GM19463 (cell line): Measurements from ENCODE around the gene KRTAP4-4.
"Not testable (repeated sequence)": the region's sequence is repeated elsewhere in the genome, so short reads cannot be mapped to it uniquely, and the experiment has no call there.

Source experiments
- ATAC-seq: cut with Tn5 transposase; IDR thresholded peaks from one replicate; pipeline ENCODE4 v1.9.1; 2021; ENCODE audit warnings: mild to moderate bottlenecking, moderate library complexity; ENCODE audit not compliant: unreplicated experiment

The KRTAP4-4 gene

DNA sequence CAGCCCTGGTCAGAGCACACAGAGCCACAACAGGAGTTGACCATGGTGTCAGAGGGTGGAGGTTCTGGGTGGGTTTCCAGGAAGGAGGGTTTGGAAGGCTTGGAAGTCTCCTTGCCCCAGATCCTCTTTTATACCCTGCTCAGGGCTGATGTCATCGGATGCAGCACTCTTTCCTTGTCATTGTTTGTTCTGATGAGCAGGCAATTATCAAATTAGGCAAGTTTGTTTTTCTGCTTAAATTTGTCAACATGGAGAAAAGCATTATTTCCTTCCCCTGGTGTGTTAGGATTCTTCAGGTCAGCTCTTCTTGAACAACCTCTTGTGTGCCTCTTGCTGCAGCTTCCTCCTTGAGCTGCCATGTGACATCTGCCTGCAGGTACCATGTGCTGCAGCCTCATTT, at the start of gene KRTAP4-4:
TSS of gene KRTAP4-4 (minus strand) at position 101 of the 400 bp plus-strand sequence. CDS start at position 44, 57 bp downstream.
- ATAC-seq, result no peak

DNA sequence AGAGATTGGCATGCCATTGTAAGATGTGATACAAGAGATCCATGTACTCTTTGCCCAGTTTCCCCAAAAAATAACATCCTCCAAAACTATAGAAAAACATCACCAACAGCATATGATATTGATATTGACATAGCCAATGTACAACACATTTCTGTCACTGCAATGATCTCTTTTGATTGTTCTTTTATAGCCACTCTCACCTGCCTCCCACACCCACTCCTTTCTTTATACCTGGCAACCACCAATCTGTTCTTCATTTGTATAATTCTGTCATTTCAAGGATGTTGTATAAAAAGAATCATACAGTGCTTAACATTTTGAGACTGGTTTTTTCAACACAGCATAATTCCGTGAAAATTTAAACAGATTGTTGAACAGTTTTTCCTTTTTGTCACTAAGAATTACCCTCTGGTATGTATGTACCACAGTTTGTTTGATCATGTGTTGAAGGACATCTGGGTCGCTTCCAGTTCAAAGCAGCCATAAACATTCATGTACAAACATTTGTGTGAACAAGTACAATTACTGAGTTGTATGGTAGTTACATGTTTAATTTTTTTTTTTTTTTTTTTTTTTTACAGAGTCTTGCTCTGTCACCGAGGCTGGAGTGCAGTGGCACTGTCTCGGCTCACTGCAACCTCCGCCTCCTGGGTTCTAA, 39.0 kb upstream of the KRTAP4-4 start:
- ATAC-seq, result no peak

DNA sequence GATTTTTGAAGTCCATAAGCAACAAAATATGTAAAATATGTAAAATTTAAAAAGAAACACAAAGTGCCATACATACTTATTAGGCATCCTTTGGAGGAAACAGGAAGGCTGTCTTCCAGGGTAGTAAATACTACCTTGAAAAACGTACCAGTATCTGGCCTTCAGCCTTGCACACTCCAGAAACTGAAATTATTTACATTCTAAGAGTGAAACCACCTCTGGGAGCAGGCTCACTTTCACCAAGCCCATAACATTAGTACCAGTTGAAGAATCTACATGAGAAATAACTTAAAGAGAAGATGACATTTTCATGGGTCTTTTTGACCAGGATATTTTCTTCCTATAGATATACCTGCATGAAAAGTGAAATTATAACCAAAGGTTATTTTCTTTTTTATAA, 35.5 kb upstream of the KRTAP4-4 start:
- ATAC-seq, result no peak

DNA sequence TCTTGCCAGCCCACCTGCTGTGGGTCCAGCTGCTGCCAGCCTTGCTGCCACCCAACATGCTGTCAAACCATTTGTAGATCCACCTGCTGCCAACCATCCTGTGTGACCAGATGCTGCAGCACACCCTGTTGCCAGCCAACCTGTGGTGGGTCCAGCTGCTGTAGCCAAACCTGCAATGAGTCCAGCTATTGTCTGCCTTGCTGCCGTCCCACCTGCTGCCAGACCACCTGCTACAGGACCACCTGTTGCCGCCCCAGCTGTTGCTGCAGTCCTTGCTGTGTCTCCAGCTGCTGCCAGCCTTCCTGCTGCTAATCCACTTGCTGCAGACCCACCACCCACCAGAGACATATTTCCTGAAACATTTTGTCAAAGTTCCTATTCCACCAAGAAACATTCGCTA, 29.8 kb upstream of the KRTAP4-4 start:
- ATAC-seq, result no peak

- not testable (repeated sequence) for ATAC-seq
Observed at GRCh38 chr17:41189837-41190318, 29.3 kb upstream of the KRTAP4-4 start, which contains the start of gene KRTAP9-1. Gene KRTAP9-1 (plus strand): TSS chr17:41189887. CDS start chr17:41189887, 0 bp downstream.

DNA sequence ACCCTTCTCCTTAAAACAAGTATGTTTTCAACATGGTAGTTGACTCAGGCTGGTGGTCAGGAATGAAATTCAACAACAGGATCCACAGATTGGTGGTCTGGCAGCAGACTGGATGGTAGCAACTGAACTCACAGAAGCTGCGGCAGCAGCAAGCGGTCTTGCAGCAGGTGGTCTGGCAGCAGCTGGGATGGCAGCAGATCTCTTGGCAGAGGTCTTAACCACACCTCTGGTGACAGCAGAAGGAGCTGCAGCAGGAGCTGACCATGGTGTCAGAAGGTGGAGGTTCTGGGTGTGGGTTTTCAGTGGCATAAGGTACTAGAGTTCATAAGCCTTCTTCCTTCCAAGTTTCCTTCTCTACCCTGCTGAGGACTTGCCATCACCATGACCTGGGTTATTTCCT, 26.3 kb upstream of the KRTAP4-4 start:
- ATAC-seq, result no peak

DNA sequence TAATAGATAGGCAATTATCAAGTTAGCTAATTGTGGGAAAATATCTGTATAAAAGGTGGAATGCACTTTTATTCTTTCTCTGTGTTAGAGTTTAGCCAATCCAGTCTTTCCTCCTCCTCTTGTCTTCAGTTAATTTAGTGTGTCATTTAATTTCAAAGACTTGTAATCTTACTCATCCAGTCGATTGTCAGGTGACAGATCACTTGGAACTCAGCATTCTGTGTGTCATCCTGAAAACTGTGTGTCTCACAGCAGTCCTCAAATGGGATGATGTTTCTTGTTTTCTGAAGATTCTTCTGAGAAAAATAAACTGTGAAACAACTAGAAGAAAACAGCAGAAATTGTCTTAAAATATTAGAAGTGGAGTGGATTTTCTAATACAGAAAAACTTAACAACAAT, 24.5 kb upstream of the KRTAP4-4 start:
- no peak for ATAC-seq

GRCh38 chr17:41184480-41184961, 24.0 kb upstream of the KRTAP4-4 start, which contains the start of gene KRTAP4-1:
Gene KRTAP4-1 (minus strand): TSS chr17:41184911. CDS start chr17:41184854, 57 bp downstream.
- no peak for ATAC-seq

DNA sequence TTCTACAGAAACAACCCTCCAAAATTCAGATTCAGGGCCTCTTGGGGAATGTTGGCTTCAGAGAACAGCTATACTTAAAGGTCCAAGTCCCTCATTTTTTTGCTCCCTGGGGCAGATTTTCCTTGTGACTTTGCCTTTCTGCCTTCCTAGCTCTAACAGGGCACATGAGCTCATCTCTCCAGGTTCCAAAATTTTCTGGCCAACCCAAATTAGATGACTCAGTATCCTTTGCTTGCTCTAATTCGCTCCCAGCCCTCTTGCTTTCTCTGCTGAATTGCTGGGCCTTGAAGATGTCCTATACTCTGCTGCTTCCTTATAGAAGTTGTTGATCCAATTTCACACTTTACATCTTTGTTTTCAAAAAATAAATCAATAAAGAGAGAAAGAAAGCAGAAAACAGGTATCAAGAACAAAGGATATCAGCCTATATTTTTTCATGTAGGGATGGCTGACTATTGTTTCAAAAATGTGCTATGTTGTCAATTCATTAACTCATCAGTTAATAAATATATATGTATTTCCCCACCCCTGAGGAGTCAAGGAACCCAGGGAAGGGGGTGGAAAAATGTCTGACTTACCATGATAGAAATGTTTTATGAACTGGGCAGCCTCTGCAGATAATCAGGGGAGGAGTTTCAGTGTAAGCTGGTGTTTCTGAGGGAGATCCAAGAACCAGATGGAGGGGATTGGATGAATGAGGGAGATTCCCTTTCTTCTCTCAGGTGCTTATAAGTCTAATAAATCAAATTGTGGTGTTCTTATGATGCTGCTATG, 18.5 kb upstream of the KRTAP4-4 start:
- ATAC-seq, result no peak

DNA sequence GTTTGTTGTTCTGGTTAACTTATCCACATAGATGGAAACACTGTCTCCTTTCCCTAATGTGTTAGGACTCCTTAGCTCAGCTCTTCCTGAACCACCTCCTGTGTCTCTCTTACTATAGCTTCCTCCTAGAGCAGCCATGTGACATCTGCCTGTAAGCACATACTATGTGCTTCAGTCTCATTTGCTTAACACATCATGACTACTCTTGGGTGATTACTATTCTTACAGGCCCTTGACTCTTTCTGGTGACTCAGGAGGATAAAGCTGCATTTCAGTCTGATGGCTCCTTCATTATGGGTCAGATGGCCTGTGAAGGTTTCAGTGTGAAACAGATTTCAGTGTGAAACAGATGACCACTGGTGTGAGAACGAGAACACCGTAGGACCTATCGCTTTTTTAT, 17.8 kb upstream of the KRTAP4-4 start:
- ATAC-seq, result no peak

GRCh38 chr17:41177727-41178271, 17.3 kb upstream of the KRTAP4-4 start, which contains the start of gene KRTAP4-2:
Gene KRTAP4-2 (minus strand): TSS chr17:41178221. CDS start chr17:41178164, 57 bp downstream.
- no peak for ATAC-seq

GRCh38 chr17:41176744-41177387, 16.3 kb upstream of the KRTAP4-4 start:
- no peak for ATAC-seq

GRCh38 chr17:41171886-41172285, 11.3 kb upstream of the KRTAP4-4 start:
- ATAC-seq, result no peak

DNA sequence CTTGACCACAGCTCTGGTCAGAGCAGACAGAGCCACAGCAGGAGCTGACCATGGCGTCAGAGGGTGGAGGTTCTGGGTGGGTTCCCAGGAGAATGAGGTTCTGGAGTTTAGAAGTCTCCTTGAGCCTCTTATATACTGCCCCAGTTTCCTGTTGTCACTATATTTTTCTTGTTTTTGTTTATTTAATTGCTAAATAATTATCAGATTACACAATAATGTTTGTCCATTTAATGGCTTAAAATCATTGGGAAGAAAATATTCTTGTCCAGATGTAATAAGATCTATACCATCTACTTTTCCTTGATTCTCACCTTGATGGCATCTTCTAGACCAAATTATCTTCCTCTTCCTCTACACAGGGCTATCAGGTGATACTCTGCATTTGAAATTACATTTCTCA, 7.6 kb upstream of the KRTAP4-4 start, which contains the start of gene KRTAP4-3:
TSS of gene KRTAP4-3 (minus strand) at position 101 of the 400 bp plus-strand sequence. CDS start at position 52, 49 bp downstream.
- ATAC-seq, result no peak

- no peak for ATAC-seq
Observed at GRCh38 chr17:41167561-41167960, 7.0 kb upstream of the KRTAP4-4 start.

GRCh38 chr17:41163828-41164227, 3.3 kb upstream of the KRTAP4-4 start:
- ATAC-seq, result no peak

DNA sequence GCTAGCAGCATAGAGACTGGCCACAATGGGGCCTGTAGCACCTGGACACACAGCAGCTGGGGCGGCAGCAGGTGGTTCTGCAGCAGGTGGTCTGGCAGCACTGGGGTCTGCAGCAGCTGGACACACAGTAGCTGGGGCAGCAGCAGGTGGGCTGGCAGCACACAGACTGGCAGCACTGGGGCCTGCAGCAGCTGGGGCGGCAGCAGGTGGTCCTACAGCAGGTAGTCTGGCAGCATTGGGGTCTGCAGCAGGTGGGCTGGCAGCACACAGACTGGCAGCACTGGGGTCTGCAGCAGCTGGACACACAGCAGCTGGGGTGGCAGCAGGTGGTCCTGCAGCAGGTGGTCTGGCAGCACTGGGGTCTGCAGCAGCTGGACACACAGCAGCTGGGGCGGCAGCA, 358 bp downstream of the KRTAP4-4 start:
- ATAC-seq, result not testable (repeated sequence)

- no peak for ATAC-seq
Observed at GRCh38 chr17:41153856-41154255, 6.7 kb downstream of the KRTAP4-4 start.

- no peak for ATAC-seq
Observed at GRCh38 chr17:41151525-41151924, 9.0 kb downstream of the KRTAP4-4 start.

DNA sequence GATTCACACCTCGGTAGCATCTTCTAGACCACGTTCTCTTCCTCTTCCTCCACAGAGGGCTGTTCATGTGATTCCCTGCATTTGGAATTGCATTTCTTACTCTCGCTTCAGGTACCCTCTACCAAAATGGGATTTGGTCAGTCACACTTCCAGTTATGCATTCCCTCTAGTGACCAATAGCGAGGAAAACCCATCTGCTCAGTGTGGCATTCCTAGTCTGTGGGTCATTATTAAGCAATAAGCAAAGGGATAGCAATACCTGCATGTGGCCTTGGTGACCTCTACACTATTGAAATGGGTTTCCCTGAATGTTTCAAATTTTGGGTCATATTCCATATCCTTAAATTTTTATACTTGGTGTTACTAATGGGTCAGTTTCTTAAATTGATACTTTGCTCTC, 10.5 kb downstream of the KRTAP4-4 start:
- ATAC-seq, result no peak

DNA sequence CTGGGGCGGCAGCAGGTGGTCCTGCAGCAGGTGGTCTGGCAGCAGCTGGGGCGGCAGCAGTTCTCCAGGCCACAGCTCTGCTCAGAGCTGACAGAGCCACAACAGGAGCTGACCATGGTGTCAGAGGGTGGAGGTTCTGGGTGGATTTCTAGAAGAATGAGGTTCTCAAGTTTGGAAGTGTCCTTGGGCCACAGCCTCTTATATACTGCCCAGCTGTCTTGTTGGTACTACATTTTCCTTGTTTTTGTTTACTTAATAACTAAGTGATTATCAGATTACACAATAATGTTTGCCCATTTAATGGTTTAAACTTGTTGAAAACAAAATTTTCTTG, 10.9 kb downstream of the KRTAP4-4 start, which contains the start of gene KRTAP4-5:
TSS of gene KRTAP4-5 (minus strand) at position 174 of the 334 bp plus-strand sequence. CDS start at position 116, 58 bp downstream.
- ATAC-seq, result no peak
